ENCODE data around the gene SRSF9. TPM values are rescaled to one million over a fixed set of nuclear protein-coding genes. Genes with fewer than 3 reads are reported as not detected.

SRSF9 gene, protein sequence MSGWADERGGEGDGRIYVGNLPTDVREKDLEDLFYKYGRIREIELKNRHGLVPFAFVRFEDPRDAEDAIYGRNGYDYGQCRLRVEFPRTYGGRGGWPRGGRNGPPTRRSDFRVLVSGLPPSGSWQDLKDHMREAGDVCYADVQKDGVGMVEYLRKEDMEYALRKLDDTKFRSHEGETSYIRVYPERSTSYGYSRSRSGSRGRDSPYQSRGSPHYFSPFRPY
- 187 and 192 TPM in 2 replicates for total RNA-seq (2014; rRNA removed; shearing (Covaris generic))

GRCh38 chr12:120469450-120470149, at the start of gene SRSF9:
Gene SRSF9 (minus strand): TSS chr12:120469748. CDS start chr12:120469609, 139 bp downstream.

DNA sequence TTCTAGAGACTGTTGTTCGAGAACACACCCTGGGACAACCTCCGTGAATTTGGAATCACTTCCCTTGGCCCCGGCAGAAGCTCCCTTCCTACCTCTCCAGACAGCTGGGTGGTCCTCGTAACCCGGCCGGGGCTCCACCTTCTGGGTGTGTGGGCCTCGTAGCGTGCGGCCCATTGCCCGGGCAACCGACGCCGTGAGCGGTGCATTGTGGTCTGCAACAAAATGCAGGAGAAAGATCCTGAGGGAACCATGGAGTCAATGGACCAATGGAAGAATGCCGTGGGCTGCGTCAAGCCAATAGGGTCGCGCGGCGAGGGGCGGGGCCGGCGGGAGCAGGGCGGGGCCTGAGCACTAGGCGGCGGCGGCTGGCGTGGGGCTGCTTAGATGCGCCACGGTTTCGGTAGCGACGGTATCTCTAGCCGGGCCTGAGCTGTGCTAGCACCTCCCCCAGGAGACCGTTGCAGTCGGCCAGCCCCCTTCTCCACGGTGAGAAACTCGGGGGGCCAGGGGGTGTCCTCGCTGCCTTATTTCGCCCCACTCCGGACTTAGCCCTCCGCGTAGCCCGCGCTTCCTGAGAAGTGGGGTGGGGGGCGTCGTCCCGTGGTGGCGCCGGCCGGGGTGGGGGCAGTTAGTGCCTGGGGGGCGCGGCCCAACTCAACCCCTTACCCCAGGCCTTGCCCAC, 26.3 kb upstream of the SRSF9 start, which contains the start of gene DYNLL1:
Gene DYNLL1 (plus strand): TSS at position 383 of the 682 bp plus-strand sequence. CDS start 309 bp downstream, outside the sequence.

GRCh38 chr12:120445911-120446843, 23.4 kb downstream of the SRSF9 start, which contains the start of the genes GATC and TRIAP1:
Gene GATC (plus strand): TSS chr12:120446444. CDS start chr12:120446481, 37 bp downstream.
Gene TRIAP1 (minus strand): TSS chr12:120446384. CDS start chr12:120446372, 12 bp downstream.

GRCh38 chr12:120437735-120438494, 31.6 kb downstream of the SRSF9 start, which contains the start of gene COX6A1:
Gene COX6A1 (plus strand): TSS chr12:120438113. CDS start chr12:120438127, 14 bp downstream.

Small RNA genes lying within 50 kb of the gene (small RNA-seq; reads per million reads assigned to genes)
- not detected for gene RF00019

Other genes with a start within 250 kb of the SRSF9 start
- gene PXN, start 204.0 kb downstream of the SRSF9 start, total RNA-seq (2014; rRNA removed; shearing (Covaris generic)): 108 and 144 TPM in 2 replicates
- under 0.01 TPM in 1 of 2 replicates, not detected in the other for gene RNU4-2, start 177.8 kb downstream of the SRSF9 start, total RNA-seq (2014; rRNA removed; shearing (Covaris generic))
- under 0.01 TPM in 2 replicates for gene RNU4-1, start 176.5 kb downstream of the SRSF9 start, total RNA-seq (2014; rRNA removed; shearing (Covaris generic))
- 0.80 and 1.3 TPM in 2 replicates for gene SIRT4, start 167.4 kb downstream of the SRSF9 start, total RNA-seq (2014; rRNA removed; shearing (Covaris generic))
- not detected in 2 replicates for gene PLA2G1B, start 142.0 kb downstream of the SRSF9 start, total RNA-seq (2014; rRNA removed; shearing (Covaris generic))
- 0.19 TPM in 2 replicates for gene MSI1, start 100.6 kb downstream of the SRSF9 start, total RNA-seq (2014; rRNA removed; shearing (Covaris generic))
- 679 and 783 TPM in 2 replicates for gene COX6A1, start 31.6 kb downstream of the SRSF9 start, total RNA-seq (2014; rRNA removed; shearing (Covaris generic))
- gene TRIAP1, start 23.4 kb downstream of the SRSF9 start, total RNA-seq (2014; rRNA removed; shearing (Covaris generic)): 22.1 and 25.3 TPM in 2 replicates
- 17.7 and 24.7 TPM in 2 replicates for gene GATC, start 23.3 kb downstream of the SRSF9 start, total RNA-seq (2014; rRNA removed; shearing (Covaris generic))
- gene DYNLL1, start 26.4 kb upstream of the SRSF9 start, total RNA-seq (2014; rRNA removed; shearing (Covaris generic)): 261 and 283 TPM in 2 replicates
- gene COQ5, start 59.4 kb upstream of the SRSF9 start, total RNA-seq (2014; rRNA removed; shearing (Covaris generic)): 35.6 and 40.7 TPM in 2 replicates
- 45.1 and 59.2 TPM in 2 replicates for gene RNF10, start 64.6 kb upstream of the SRSF9 start, total RNA-seq (2014; rRNA removed; shearing (Covaris generic))
- gene POP5, start 111.7 kb upstream of the SRSF9 start, total RNA-seq (2014; rRNA removed; shearing (Covaris generic)): 70.6 and 71.3 TPM in 2 replicates
- not detected in 2 replicates for gene CABP1, start 170.9 kb upstream of the SRSF9 start, total RNA-seq (2014; rRNA removed; shearing (Covaris generic))
- gene MLEC, start 217.4 kb upstream of the SRSF9 start, total RNA-seq (2014; rRNA removed; shearing (Covaris generic)): 79.1 and 82.7 TPM in 2 replicates
- 19.3 and 26.3 TPM in 2 replicates for gene UNC119B, start 240.7 kb upstream of the SRSF9 start, total RNA-seq (2014; rRNA removed; shearing (Covaris generic))

Data from A375 (cell line).